WTC11 (cell line): Measurements from ENCODE around the gene LPAR4. TPM values are rescaled to one million over a fixed set of nuclear protein-coding genes. Genes with fewer than 3 reads are reported as not detected.

Experiments
- ATAC-seq: fragments of 200-7000 bp; cut with Tn5 transposase; 2 replicates; pipeline ENCODE4 v1.10.0; 2021; ENCODE audit warnings: mild to moderate bottlenecking, moderate library complexity
- CTCF ChIA-PET: fragments of 300-600 bp; sonication (Branson Sonifier 250); formaldehyde crosslinking; loops from one replicate; lab custom pipeline; 2021; ENCODE audit warnings: antibody characterized with exemption; lab: Charles Lee
- POLR2A ChIA-PET: fragments of 350-600 bp; sonication (Branson Sonifier 250); formaldehyde crosslinking; loops from one replicate; lab custom pipeline; 2021; ENCODE audit warnings: antibody characterized with exemption; lab: Charles Lee
- DNase-seq: peaks from one replicate; pipeline ENCODE4 v3.0.0; 2021; ENCODE audit warnings: low spot score
- H3K27ac Mint-ChIP-seq: 2 replicates; pipeline ENCODE4 v1.8.0; 2021; ENCODE audit warnings: mixed read lengths
- H3K27me3 Mint-ChIP-seq: 2 replicates; pipeline ENCODE4 v1.8.0; 2021; ENCODE audit warnings: low read depth, mild to moderate bottlenecking, moderate library complexity, mixed read lengths
- H3K36me3 Mint-ChIP-seq: 2 replicates; pipeline ENCODE4 v1.8.0; 2021; ENCODE audit warnings: mixed read lengths
- H3K4me1 Mint-ChIP-seq: 2 replicates; pipeline ENCODE4 v1.8.0; 2022; ENCODE audit warnings: mixed read lengths
- H3K4me3 Mint-ChIP-seq: 2 replicates; pipeline ENCODE4 v1.8.0; 2021; ENCODE audit warnings: mild to moderate bottlenecking, moderate library complexity, mixed read lengths
- H3K9me3 Mint-ChIP-seq: 2 replicates; pipeline ENCODE4 v1.8.0; 2021; ENCODE audit warnings: mixed read lengths
- AR ChIP-seq: fragments of 250-450 bp; sonication (Bioruptor Pico); IDR thresholded peaks from 2 replicates; pipeline ENCODE4 v1.9.0; 2021; ENCODE audit warnings: mild to moderate bottlenecking
- ATF3 ChIP-seq: sonication (generic); formaldehyde crosslinking; conservative IDR thresholded peaks from 2 replicates; pipeline ENCODE4 v1.8.1; 2022; ENCODE audit warnings: mild to moderate bottlenecking, missing genetic modification reagents
- E2F4 ChIP-seq: sonication (generic); formaldehyde crosslinking; IDR thresholded peaks from 2 replicates; pipeline ENCODE4 v1.8.1; 2022; ENCODE audit warnings: low read depth, mild to moderate bottlenecking, moderate library complexity, missing genetic modification reagents, borderline replicate concordance
- E2F5 ChIP-seq: sonication (generic); formaldehyde crosslinking; IDR thresholded peaks from 2 replicates; pipeline ENCODE4 v1.8.1; 2022; ENCODE audit warnings: mild to moderate bottlenecking, moderate library complexity, missing genetic modification reagents
- ESRRA ChIP-seq: sonication (generic); formaldehyde crosslinking; IDR thresholded peaks from 2 replicates; pipeline ENCODE4 v1.8.1; 2022; ENCODE audit warnings: mild to moderate bottlenecking, missing genetic modification reagents, borderline replicate concordance
- ETV6 ChIP-seq: sonication (generic); formaldehyde crosslinking; IDR thresholded peaks from 2 replicates; pipeline ENCODE4 v1.8.1; 2022; ENCODE audit warnings: mild to moderate bottlenecking, missing genetic modification reagents
- GABPB1 ChIP-seq: sonication (generic); formaldehyde crosslinking; IDR thresholded peaks from 2 replicates; pipeline ENCODE4 v1.8.1; 2023; ENCODE audit warnings: mild to moderate bottlenecking, missing genetic modification reagents
- GRHL2 ChIP-seq: fragments of 250-450 bp; sonication (Bioruptor Pico); IDR thresholded peaks from 2 replicates; pipeline ENCODE4 v1.8.0; 2022; ENCODE audit warnings: mild to moderate bottlenecking, moderate library complexity; ENCODE audit not compliant: insufficient replicate concordance, severe bottlenecking
- MXD4 ChIP-seq: fragments of 250-450 bp; sonication (Bioruptor Pico); IDR thresholded peaks from 2 replicates; pipeline ENCODE4 v1.8.0; 2021; ENCODE audit warnings: mild to moderate bottlenecking, moderate library complexity, borderline replicate concordance
- NR2C2 ChIP-seq: sonication (generic); formaldehyde crosslinking; IDR thresholded peaks from 2 replicates; pipeline ENCODE4 v1.8.0; 2022; ENCODE audit warnings: mild to moderate bottlenecking, missing genetic modification reagents
- RORB ChIP-seq: fragments of 250-450 bp; sonication (Bioruptor Pico); IDR thresholded peaks from 2 replicates; pipeline ENCODE4 v1.9.0; 2021; ENCODE audit warnings: mild to moderate bottlenecking
- SOX15 ChIP-seq: fragments of 250-450 bp; sonication (Bioruptor Pico); IDR thresholded peaks from 2 replicates; pipeline ENCODE4 v1.9.0; 2021; ENCODE audit warnings: mild to moderate bottlenecking
- TEAD4 ChIP-seq: sonication (generic); formaldehyde crosslinking; IDR thresholded peaks from 2 replicates; pipeline ENCODE4 v1.8.0; 2022; ENCODE audit warnings: mild to moderate bottlenecking, missing genetic modification reagents
- TP53 ChIP-seq: sonication (generic); formaldehyde crosslinking; IDR thresholded peaks from 2 replicates; pipeline ENCODE4 v1.8.1; 2023; ENCODE audit warnings: mild to moderate bottlenecking, missing genetic modification reagents
- USF1 ChIP-seq: sonication (generic); formaldehyde crosslinking; IDR thresholded peaks from 2 replicates; pipeline ENCODE4 v1.8.0; 2022; ENCODE audit warnings: mild to moderate bottlenecking, missing genetic modification reagents
- USF2 ChIP-seq: sonication (generic); formaldehyde crosslinking; IDR thresholded peaks from 2 replicates; pipeline ENCODE4 v1.8.1; 2023; ENCODE audit warnings: mild to moderate bottlenecking, missing genetic modification reagents, moderate library complexity
- ZNF138 ChIP-seq: sonication (generic); formaldehyde crosslinking; conservative IDR thresholded peaks from 2 replicates; pipeline ENCODE4 v1.8.1; 2022; ENCODE audit warnings: mild to moderate bottlenecking, moderate library complexity, missing genetic modification reagents
- ZNF281 ChIP-seq: sonication (generic); formaldehyde crosslinking; IDR thresholded peaks from 2 replicates; pipeline ENCODE4 v1.8.0; 2023; ENCODE audit warnings: mild to moderate bottlenecking, missing genetic modification reagents
- ZNF396 ChIP-seq: fragments of 250-450 bp; sonication (Bioruptor Pico); IDR thresholded peaks from 2 replicates; pipeline ENCODE4 v1.8.0; 2021; ENCODE audit warnings: mild to moderate bottlenecking, moderate library complexity, borderline replicate concordance
- ZNF425 ChIP-seq: fragments of 250-450 bp; sonication (Bioruptor Pico); conservative IDR thresholded peaks from 2 replicates; pipeline ENCODE4 v1.9.0; 2021; ENCODE audit warnings: mild to moderate bottlenecking
- total RNA-seq: library from RNA; stranded (reverse); gene quantifications from 3 replicates; pipeline ENCODE4 v1.2.3, GENCODE V29; 2021

Gene LPAR4
- total RNA-seq, 1 experiment from 2014 or later = 7.8 TPM

- no peak for TF ChIP-seq E2F5
- no peak for TF ChIP-seq SOX15 (CRISPR knock-in tag)
Observed at GRCh38 chrX:78796916-78797315, 49.4 kb downstream of the LPAR4 start (continued).

- ATAC-seq = no peak
- TF ChIP-seq ESRRA (CRISPR knock-in tag) (no peak), ZNF396 (CRISPR knock-in tag) (no peak), ZNF425 (CRISPR knock-in tag) (no peak), ZNF281 (CRISPR knock-in tag) (no peak), E2F4 (CRISPR knock-in tag) (no peak), AR (CRISPR knock-in tag) (no peak), ATF3 (no peak), RORB (no peak), ETV6 (CRISPR knock-in tag) (no peak), USF1 (CRISPR knock-in tag) (no peak), GRHL2 (CRISPR knock-in tag) (no peak), MXD4 (no peak), GABPB1 (CRISPR knock-in tag) (no peak), ZNF138 (no peak), NR2C2 (no peak), USF2 (no peak), E2F5 (no peak), TEAD4 (no peak), TP53 (no peak)
- no peak overlapping the region for H3K4me3 Mint-ChIP-seq
- CTCF ChIA-PET = no interaction called here
- no peaks in the 10 kb centered on the region for H3K4me1 Mint-ChIP-seq
- POLR2A ChIA-PET = no interaction called here
- peaks cover 6% of the 10 kb centered on the region for H3K36me3 Mint-ChIP-seq
- no peaks in the 10 kb centered on the region for H3K27me3 Mint-ChIP-seq
- no peak overlapping the region for H3K27ac Mint-ChIP-seq
- DNase-seq = no peak
- H3K9me3 Mint-ChIP-seq = peaks cover 9% of the 10 kb centered on the region
Observed at GRCh38 chrX:78800114-78800513, 52.6 kb downstream of the LPAR4 start.
